ENCODE measurements around the gene BBS10. TPM values are rescaled to one million over a fixed set of nuclear protein-coding genes. Genes with fewer than 3 reads are reported as not detected.

Gene BBS10
- total and polyA plus RNA-seq, 2 of the 8 experiments (the other 6 are each of a cell fraction or from before 2014, with no cell fraction given): 4.4 to 9.2 TPM

DNA sequence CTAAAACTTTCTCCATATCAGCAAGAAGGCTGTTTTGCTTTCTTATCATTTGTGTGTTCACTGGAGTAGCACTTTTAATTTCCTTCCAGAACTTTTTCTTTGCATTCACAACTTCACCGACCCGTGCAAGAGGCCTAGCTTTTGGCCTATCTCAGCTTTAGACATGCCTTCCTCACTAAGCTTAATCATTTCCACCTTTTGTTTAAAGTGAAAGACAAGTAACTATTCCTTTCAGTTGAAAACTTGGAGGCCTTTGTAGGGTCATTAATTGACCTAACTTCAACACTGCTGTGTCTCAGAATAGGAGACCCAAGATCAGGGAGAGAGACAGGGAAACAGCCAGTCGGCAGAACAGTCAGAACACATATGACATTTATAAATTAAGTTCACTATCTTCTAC, 39.3 kb downstream of the BBS10 start (continued):
- TF ChIP-seq, protein P1, sequence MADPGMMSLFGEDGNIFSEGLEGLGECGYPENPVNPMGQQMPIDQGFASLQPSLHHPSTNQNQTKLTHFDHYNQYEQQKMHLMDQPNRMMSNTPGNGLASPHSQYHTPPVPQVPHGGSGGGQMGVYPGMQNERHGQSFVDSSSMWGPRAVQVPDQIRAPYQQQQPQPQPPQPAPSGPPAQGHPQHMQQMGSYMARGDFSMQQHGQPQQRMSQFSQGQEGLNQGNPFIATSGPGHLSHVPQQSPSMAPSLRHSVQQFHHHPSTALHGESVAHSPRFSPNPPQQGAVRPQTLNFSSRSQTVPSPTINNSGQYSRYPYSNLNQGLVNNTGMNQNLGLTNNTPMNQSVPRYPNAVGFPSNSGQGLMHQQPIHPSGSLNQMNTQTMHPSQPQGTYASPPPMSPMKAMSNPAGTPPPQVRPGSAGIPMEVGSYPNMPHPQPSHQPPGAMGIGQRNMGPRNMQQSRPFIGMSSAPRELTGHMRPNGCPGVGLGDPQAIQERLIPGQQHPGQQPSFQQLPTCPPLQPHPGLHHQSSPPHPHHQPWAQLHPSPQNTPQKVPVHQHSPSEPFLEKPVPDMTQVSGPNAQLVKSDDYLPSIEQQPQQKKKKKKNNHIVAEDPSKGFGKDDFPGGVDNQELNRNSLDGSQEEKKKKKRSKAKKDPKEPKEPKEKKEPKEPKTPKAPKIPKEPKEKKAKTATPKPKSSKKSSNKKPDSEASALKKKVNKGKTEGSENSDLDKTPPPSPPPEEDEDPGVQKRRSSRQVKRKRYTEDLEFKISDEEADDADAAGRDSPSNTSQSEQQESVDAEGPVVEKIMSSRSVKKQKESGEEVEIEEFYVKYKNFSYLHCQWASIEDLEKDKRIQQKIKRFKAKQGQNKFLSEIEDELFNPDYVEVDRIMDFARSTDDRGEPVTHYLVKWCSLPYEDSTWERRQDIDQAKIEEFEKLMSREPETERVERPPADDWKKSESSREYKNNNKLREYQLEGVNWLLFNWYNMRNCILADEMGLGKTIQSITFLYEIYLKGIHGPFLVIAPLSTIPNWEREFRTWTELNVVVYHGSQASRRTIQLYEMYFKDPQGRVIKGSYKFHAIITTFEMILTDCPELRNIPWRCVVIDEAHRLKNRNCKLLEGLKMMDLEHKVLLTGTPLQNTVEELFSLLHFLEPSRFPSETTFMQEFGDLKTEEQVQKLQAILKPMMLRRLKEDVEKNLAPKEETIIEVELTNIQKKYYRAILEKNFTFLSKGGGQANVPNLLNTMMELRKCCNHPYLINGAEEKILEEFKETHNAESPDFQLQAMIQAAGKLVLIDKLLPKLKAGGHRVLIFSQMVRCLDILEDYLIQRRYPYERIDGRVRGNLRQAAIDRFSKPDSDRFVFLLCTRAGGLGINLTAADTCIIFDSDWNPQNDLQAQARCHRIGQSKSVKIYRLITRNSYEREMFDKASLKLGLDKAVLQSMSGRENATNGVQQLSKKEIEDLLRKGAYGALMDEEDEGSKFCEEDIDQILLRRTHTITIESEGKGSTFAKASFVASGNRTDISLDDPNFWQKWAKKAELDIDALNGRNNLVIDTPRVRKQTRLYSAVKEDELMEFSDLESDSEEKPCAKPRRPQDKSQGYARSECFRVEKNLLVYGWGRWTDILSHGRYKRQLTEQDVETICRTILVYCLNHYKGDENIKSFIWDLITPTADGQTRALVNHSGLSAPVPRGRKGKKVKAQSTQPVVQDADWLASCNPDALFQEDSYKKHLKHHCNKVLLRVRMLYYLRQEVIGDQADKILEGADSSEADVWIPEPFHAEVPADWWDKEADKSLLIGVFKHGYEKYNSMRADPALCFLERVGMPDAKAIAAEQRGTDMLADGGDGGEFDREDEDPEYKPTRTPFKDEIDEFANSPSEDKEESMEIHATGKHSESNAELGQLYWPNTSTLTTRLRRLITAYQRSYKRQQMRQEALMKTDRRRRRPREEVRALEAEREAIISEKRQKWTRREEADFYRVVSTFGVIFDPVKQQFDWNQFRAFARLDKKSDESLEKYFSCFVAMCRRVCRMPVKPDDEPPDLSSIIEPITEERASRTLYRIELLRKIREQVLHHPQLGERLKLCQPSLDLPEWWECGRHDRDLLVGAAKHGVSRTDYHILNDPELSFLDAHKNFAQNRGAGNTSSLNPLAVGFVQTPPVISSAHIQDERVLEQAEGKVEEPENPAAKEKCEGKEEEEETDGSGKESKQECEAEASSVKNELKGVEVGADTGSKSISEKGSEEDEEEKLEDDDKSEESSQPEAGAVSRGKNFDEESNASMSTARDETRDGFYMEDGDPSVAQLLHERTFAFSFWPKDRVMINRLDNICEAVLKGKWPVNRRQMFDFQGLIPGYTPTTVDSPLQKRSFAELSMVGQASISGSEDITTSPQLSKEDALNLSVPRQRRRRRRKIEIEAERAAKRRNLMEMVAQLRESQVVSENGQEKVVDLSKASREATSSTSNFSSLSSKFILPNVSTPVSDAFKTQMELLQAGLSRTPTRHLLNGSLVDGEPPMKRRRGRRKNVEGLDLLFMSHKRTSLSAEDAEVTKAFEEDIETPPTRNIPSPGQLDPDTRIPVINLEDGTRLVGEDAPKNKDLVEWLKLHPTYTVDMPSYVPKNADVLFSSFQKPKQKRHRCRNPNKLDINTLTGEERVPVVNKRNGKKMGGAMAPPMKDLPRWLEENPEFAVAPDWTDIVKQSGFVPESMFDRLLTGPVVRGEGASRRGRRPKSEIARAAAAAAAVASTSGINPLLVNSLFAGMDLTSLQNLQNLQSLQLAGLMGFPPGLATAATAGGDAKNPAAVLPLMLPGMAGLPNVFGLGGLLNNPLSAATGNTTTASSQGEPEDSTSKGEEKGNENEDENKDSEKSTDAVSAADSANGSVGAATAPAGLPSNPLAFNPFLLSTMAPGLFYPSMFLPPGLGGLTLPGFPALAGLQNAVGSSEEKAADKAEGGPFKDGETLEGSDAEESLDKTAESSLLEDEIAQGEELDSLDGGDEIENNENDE (IDR thresholded peaks at IDR 0.05; ENCODE audit: insufficient replicate concordance, low read length): no peak

Data from H1 (cell line).